ENCODE measurements around the gene ATG9B. TPM values are rescaled to one million over a fixed set of nuclear protein-coding genes. Genes with fewer than 3 reads are reported as not detected.
"Not testable (repeated sequence)": the region's sequence is repeated elsewhere in the genome, so short reads cannot be mapped to it uniquely, and the experiment has no call there.

The ATG9B gene
- polyA plus RNA-seq, 3 donors, result 1.5 to 3.1 (median 2.6) TPM

DNA sequence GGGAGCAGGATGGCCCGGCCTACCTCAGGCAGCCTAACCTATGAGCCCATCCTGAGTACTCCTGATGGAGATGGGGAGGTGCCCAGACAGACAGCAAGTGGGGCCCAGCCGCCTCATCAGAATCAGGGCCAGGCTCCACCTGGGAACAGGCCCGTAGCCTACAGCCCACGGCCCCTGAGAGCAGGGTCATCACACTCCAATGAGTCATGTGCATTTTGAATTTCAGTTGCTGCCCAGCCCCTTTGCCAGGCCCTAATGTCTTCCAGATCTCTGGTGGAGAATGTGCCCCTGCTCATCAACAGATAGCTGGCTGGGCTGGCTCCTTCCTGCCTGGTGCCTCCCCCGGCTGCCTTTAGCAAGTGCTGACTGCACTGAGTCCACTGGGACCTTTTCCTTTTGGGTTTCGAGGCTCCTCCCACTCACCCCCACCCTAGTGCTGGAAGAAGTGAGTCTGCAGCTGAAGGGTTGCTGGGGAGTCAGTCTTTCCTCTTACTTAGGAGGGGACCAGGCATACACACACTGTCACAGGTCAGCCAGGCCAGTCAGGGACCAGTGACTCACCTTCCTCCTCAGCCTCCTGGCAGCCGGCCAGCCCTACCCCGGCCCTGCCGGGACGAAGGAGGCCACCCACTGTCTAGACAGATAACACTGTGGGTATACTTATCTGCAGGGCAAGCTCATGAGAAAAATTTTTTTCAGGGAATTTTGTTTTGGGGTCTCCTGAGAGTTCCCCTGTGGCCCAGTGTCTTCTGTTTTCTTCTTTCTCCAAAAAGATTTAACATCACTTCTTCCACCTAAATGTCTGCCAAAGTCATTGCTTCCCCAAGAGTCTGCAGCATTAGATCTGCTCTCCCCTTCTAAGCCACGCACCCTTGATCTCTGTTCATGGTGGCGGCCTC is 14.9 kb upstream of the ATG9B start:
- no peak for DNase-seq

- no peak for DNase-seq
Measured at GRCh38 chr7:151035902-151036301, 11.6 kb upstream of the ATG9B start.

DNA sequence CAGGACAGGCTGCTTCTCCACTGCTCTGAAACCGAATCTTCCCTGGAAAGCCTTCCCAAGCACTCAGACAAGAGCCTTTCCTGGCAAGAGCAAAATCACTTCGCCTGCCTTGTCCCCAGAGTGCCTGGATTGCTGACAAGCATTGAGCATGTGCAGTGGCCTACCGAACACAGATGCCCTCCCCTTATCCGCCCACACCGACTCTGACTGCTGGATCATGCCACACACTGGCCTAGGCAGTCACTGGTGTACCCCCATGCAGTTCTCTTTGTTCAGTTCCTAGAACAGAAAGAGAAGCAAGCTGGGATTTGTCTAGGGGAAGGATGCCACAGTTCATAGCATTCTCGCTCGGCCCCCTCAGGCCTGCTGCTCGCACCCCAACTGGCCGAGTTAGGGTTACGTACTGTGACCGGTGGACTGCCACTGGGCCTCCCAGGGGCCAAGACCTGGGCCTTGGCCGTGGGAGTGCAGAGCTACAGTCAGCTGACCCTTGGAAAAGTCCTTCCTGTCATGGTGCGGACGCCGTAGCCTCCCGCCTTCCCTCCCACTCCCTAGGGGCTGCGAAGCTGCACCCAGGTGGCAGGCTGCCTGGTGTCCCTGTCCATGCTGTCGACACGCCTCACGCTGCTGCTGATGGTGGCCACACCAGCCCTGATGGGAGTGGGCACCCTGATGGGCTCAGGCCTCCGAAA is 10.9 kb upstream of the ATG9B start:
- DNase-seq, result no peak

GRCh38 chr7:151034312-151035025 is 10.2 kb upstream of the ATG9B start:
- DNase-seq, result no peak

- no peak for DNase-seq
Measured at GRCh38 chr7:151033864-151034249, 9.6 kb upstream of the ATG9B start.

DNA sequence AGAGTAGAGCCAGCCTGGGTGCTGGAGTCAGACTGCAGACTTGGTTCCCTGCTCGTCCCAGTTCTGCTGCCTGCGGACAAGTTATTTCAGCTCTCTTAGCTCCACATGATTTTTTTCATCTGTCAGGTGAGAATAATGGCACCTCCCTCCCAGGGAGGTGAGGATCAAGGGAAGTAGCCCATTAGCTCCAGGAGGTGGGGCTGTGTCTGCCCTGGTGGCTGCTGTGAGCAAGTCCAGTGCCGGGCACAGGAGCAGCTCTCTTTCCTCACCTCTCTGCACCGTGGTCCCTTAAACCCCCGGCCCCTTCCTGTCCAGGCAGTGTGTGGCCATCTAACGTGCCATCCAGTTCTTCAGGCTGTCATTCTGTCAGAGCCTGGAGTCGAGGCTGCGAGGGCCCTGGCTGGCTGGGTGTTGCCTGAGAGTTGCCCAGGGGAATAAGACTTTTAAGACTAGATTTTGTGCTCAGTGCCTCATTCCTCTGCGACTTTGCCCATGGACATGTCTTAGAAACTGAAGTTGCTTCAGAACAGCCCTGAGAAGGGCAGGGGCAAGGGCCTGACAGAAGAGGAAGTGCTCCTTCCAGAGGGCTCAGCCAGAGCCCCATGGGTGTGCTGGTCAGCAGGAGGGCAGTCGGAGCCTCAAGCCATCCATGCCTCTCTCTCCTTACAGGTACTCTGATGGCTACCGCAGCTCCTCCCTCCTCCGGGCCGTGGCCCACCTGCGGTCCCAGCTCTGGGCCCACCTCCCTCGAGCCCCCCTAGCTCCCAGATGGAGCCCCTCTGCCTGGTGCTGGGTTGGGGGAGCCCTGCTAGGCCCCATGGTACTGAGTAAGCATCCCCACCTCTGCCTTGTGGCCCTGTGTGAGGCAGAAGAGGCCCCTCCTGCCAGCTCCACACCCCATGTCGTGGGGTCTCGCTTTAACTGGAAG is 8.9 kb upstream of the ATG9B start:
- DNase-seq, result no peak

- DNase-seq, result no peak
Measured at GRCh38 chr7:151031011-151031410, 6.7 kb upstream of the ATG9B start.

GRCh38 chr7:151028948-151029501 is 4.7 kb upstream of the ATG9B start:
- DNase-seq, result no peak

DNA sequence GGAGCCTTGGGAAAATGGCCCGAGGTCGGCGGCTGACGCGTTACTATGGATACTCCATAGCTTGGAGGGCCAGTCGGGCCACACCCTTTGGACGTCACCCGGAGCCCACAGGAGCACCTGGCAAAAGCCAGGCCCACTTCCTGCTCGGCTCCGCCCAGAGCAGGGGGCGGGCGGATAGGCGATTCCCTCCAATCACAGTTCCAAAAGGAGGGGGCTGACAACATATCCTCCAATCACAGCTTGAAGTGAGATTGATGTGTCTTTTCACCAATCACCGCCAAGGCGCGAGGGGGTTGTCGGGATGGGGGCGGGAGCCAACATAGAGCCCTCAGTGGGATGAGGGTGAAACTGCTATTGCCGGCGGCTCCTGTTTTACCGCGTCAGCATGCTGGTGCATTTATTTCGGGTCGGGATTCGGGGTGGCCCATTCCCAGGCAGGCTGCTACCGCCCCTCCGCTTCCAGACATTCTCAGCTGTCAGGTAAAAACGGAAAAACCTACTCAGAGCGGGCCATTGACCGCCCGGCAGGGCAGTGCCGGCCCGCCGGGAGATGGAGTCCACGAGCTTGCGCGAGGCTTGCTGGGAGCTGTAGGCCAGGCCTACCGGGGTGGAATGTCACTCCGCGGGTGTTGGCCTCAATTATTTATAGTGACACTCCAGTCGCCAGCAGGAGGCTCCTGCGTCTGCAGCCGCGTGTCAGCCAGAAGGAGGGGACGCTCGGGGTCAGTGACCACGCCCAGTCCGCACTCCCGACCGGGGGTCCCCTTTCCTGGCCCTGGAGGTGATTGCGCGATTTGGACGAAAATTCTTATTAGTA is 4.0 kb upstream of the ATG9B start, which contains the start of gene ABCB8:
Gene ABCB8 (plus strand): TSS at position 320 of the 817 bp plus-strand sequence. CDS start 66 bp downstream, at position 386.
- peak; percentile 99 for DNase-seq

DNA sequence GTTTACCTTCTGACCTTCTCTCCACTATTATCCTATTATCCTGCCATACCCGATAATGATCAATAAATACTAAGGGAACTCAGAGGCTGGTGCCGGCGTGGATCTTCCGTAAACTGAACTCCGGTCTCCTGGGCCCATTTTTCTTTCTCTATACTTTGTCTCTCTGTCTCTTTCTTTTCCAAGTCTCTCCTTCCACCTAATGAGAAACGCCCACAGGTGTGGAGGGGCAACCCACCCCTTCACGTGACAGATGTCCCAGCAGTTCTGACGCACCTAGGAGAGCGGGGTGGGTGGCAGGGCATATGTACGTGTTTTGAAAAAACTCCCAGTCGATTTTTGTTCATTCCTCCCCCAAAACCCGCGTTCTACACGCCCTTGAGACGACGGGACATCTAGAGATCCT is 3.4 kb upstream of the ATG9B start:
- DNase-seq, result not testable (repeated sequence)

DNA sequence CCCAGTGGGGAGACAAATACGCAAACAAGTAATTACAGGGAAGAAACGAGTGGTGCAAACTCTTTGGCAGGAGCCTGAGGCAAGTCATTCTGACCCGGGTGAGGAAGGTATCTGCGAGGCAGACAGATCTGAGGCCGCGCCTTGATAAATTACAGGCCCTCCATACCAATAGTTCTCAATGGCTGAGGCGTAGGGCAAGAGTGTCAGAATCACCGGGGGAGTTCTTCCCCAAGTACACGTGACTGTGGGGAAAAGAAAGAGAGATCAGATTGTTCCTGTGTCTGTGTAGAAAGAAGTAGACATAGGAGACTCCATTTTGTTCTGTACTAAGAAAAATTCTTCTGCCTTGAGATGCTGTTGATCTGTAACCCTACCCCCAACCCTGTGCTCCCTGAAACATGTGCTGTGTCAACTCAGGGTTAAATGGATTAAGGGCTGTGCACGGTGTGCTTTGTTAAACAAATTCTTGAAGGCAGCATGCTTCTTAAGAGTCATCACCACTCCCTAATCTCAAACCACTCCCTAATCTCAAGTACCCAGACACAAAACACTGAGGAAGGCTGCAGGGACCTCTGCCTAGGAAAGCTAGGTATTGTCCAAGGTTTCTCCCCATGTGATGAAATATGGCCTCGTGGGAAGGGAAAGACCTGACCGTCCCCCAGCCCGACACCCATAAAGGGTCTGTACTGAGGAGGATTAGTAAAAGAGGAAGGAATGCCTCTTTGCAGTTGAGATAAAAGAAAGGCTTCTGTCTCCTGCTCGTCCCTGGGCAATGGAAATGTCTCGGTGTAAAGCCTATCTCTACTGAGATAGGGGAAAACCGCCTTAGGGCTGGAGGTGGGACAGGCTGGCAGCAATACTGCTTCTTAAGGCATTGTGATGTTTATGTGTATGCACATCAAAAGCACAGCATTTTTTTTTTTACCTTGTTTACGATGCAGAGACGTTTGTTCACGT is 2.8 kb upstream of the ATG9B start:
- not testable (repeated sequence) for DNase-seq

- DNase-seq, result no peak
Measured at GRCh38 chr7:151025924-151026671, 1.8 kb upstream of the ATG9B start.

- no peak for DNase-seq
Measured at GRCh38 chr7:151023232-151023631, 1.1 kb downstream of the ATG9B start.

DNA sequence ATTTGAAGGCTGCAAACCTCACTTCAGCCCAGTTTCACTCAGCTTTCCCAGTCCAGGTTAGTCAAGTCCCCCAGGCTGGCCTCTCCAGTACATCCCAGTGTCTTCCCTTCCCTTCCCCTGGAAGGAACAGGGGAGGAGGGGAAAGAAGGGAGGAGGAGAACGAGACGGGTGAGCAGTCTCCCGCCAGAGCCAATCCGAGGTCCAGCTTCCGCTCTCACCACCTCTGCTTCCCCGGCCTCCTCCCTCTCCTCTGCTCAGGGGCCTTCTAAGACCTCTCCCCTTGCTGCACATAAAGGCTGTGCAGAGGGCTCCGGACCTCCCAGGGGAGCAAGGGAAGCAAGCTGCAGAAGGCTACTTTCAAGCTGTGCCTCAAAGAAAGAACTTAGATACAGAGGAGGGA is 4.1 kb downstream of the ATG9B start:
- DNase-seq, result no peak

GRCh38 chr7:151019130-151019447 is 5.2 kb downstream of the ATG9B start:
- DNase-seq, result no peak

DNA sequence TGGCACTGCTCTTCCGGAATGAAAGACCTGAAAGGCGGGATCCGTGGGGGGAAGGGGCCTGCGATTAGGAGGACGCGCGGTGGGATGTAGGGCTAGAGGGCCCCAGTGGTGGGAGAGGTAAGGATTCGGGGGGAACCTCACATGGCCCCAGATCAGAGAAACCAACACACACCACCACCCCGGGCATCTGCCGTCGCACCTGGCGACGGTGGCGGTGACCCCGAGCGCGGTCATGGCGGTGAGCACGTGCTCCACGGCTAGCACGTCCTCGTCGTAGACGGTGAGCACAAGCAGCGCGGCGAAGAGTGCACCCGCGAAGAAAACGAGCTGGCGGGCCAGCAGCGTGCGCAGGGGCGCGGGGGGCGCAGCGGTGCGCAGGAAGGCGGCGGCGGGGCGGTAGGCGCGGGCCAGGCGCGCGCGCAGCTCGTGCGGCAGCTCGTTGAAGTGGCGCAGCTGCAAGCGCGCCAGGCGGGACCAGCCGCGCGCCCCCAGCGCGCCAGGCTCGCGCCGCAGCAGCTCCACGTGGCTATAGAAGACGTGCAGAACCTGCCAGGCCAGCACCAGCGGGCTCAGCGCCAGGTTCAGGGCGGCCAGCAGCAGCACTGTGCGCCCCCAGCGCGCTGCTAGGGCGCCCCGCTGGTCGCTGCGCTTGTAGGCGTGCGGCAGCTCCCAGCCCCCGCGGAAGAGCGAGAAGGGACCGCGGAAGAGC is 5.7 kb downstream of the ATG9B start:
- no peak for DNase-seq

GRCh38 chr7:151017953-151018420 is 6.3 kb downstream of the ATG9B start:
- peak; percentile 67 for DNase-seq
